22Rv1 (cell line): ENCODE data around the gene ARHGAP45.

Experiments
- CTCF ChIP-seq: fragments of 450-650 bp; IDR thresholded peaks from 2 replicates; pipeline ENCODE4 v1.5.1; 2017; ENCODE audit warnings: mild to moderate bottlenecking
- ZFX ChIP-seq: fragments of 450-650 bp; IDR thresholded peaks from 2 replicates; pipeline ENCODE4 v1.6.1; 2017; ENCODE audit warnings: antibody characterized with exemption, borderline replicate concordance

- TF ChIP-seq CTCF (no peak), ZFX (no peak)
These were observed 11.9 kb upstream of the ARHGAP45 start for GRCh38 chr19:1055028-1055425.
